H9 (cell line): ENCODE data around the gene WWC2. TPM values are rescaled to one million over a fixed set of nuclear protein-coding genes. Genes with fewer than 3 reads are reported as not detected.

Source experiments
- DNase-seq: peaks from one replicate; pipeline ENCODE4 v3.0.0-alpha.2; 2017
- H2AFZ ChIP-seq: one replicate; pipeline ENCODE4 v1.6.1; 2013; ENCODE audit warnings: mild to moderate bottlenecking, low read length, control low read depth, moderate library complexity
- H2AK5ac ChIP-seq: 2 replicates; pipeline ENCODE4 v1.6.1; 2013; ENCODE audit warnings: low read length, control low read depth, mixed read lengths; ENCODE audit not compliant: insufficient read length
- H2BK120ac ChIP-seq: one replicate; pipeline ENCODE4 v1.6.1; 2013; ENCODE audit warnings: low read depth, mild to moderate bottlenecking, low read length, control low read depth, inconsistent platforms; ENCODE audit not compliant: poor library complexity, severe bottlenecking
- H2BK12ac ChIP-seq: 2 replicates; pipeline ENCODE4 v1.6.1; 2013; ENCODE audit warnings: low read length, control low read depth, mixed read lengths, low read depth; ENCODE audit not compliant: insufficient read length
- H2BK15ac ChIP-seq: 2 replicates; pipeline ENCODE4 v1.6.1; 2013; ENCODE audit warnings: low read depth, low read length, control low read depth
- H2BK20ac ChIP-seq: one replicate; pipeline ENCODE4 v1.6.1; 2013; ENCODE audit warnings: low read depth, mild to moderate bottlenecking, low read length, control low read depth, inconsistent platforms; ENCODE audit not compliant: poor library complexity, severe bottlenecking
- H2BK5ac ChIP-seq: 2 replicates; pipeline ENCODE4 v1.6.1; 2013; ENCODE audit warnings: low read length, control low read depth, mixed read lengths; ENCODE audit not compliant: insufficient read length
- H3K14ac ChIP-seq: 2 replicates; pipeline ENCODE4 v1.6.1; 2013; ENCODE audit warnings: low read length, control low read depth; ENCODE audit not compliant: insufficient read depth
- H3K18ac ChIP-seq: 2 replicates; pipeline ENCODE4 v1.6.1; 2013; ENCODE audit warnings: low read depth, mild to moderate bottlenecking, mixed read lengths, low read length, control low read depth; ENCODE audit not compliant: insufficient read length
- H3K23ac ChIP-seq: 2 replicates; pipeline ENCODE4 v1.6.1; 2013; ENCODE audit warnings: low read length, control low read depth, mixed read lengths, low read depth; ENCODE audit not compliant: insufficient read length
- H3K23me2 ChIP-seq: 2 replicates; pipeline ENCODE4 v1.6.1; 2013; ENCODE audit warnings: low read depth, mild to moderate bottlenecking, mixed read lengths, low read length, control low read depth; ENCODE audit not compliant: insufficient read length, poor library complexity, severe bottlenecking
- H3K27ac ChIP-seq: 2 replicates; pipeline ENCODE4 v1.5.1; 2013; ENCODE audit warnings: low read length, control low read depth, mixed read lengths, low read depth; ENCODE audit not compliant: insufficient read length
- H3K27me3 ChIP-seq: 2 replicates; pipeline ENCODE4 v1.6.1; 2013; ENCODE audit warnings: low read length, control low read depth, inconsistent platforms; ENCODE audit not compliant: insufficient read depth
- H3K4ac ChIP-seq: 2 replicates; pipeline ENCODE4 v1.6.1; 2013; ENCODE audit warnings: low read depth, mild to moderate bottlenecking, control low read depth, inconsistent platforms, low read length, moderate library complexity
- H3K4me1 ChIP-seq: 2 replicates; pipeline ENCODE4 v1.6.1; 2013; ENCODE audit warnings: low read length, control low read depth, inconsistent platforms; ENCODE audit not compliant: insufficient read depth
- H3K4me2 ChIP-seq: 2 replicates; pipeline ENCODE4 v1.6.1; 2013; ENCODE audit warnings: low read length, control low read depth, mixed read lengths; ENCODE audit not compliant: insufficient read length, insufficient read depth
- H3K56ac ChIP-seq: 2 replicates; pipeline ENCODE4 v1.6.1; 2013; ENCODE audit warnings: low read depth, mild to moderate bottlenecking, mixed read lengths, low read length, control low read depth; ENCODE audit not compliant: insufficient read length
- H3K79me1 ChIP-seq: 2 replicates; pipeline ENCODE4 v1.6.1; 2013; ENCODE audit warnings: low read depth, mild to moderate bottlenecking, moderate library complexity, low read length, control low read depth, inconsistent platforms; ENCODE audit not compliant: insufficient read depth, poor library complexity, severe bottlenecking
- H3K79me2 ChIP-seq: 2 replicates; pipeline ENCODE4 v1.6.1; 2013; ENCODE audit warnings: low read length, control low read depth, inconsistent platforms; ENCODE audit not compliant: insufficient read depth
- H3K9ac ChIP-seq: 2 replicates; pipeline ENCODE4 v1.6.1; 2013; ENCODE audit warnings: low read length, control low read depth, mixed read lengths; ENCODE audit not compliant: insufficient read length; ENCODE audit errors: extremely low read depth
- H3K9me3 ChIP-seq: one replicate; pipeline ENCODE4 v1.6.1; 2013; ENCODE audit warnings: low read depth, low read length, inconsistent platforms; ENCODE audit not compliant: control insufficient read depth
- H3T11ph ChIP-seq: one replicate; pipeline ENCODE4 v1.6.1; 2013; ENCODE audit warnings: mild to moderate bottlenecking, low read length, control low read depth, inconsistent platforms
- H4K20me1 ChIP-seq: one replicate; pipeline ENCODE4 v1.6.1; 2013; ENCODE audit not compliant: control insufficient read depth, insufficient read length, insufficient read depth
- H4K5ac ChIP-seq: 2 replicates; pipeline ENCODE4 v1.6.1; 2013; ENCODE audit warnings: low read depth, mild to moderate bottlenecking, mixed read lengths, low read length, control low read depth; ENCODE audit not compliant: insufficient read length
- H4K8ac ChIP-seq: replicated peaks from 2 replicates; pipeline ENCODE4 v1.6.1; 2013; ENCODE audit warnings: low read length, control low read depth, mixed read lengths, low read depth; ENCODE audit not compliant: insufficient read length
- H4K91ac ChIP-seq: 2 replicates; pipeline ENCODE4 v1.6.1; 2013; ENCODE audit warnings: low read depth, mild to moderate bottlenecking, moderate library complexity, mixed read lengths, low read length, control low read depth; ENCODE audit not compliant: insufficient read length
- H3K27ac Mint-ChIP-seq, 3 experiments: 2 replicates in 2 of 3; 3 replicates in 1 of 3; pipeline ENCODE4 v1.8.0; 2020 to 2021; ENCODE audit warnings: mixed read lengths in 3 of 3, mild to moderate bottlenecking in 1 of 3, moderate library complexity in 1 of 3
- H3K27me3 Mint-ChIP-seq: 2 replicates; pipeline ENCODE4 v1.8.0; 2021; ENCODE audit warnings: low read depth, mild to moderate bottlenecking, moderate library complexity, mixed read lengths
- H3K36me3 Mint-ChIP-seq, 3 experiments: 2 replicates in 2 of 3; 3 replicates in 1 of 3; pipeline ENCODE4 v1.8.0; 2020 to 2021; ENCODE audit warnings: low read depth in 3 of 3, mixed read lengths in 3 of 3; ENCODE audit not compliant: insufficient read depth in 1 of 3
- H3K4me1 Mint-ChIP-seq, 2 experiments: 2 replicates each; pipeline ENCODE4 v1.8.0; 2020; ENCODE audit warnings: mixed read lengths in 2 of 2
- H3K4me3 Mint-ChIP-seq, 2 experiments: 2 replicates in 1 of 2; 3 replicates in 1 of 2; pipeline ENCODE4 v1.8.0; 2020 to 2021; ENCODE audit warnings: mild to moderate bottlenecking in 2 of 2, mixed read lengths in 2 of 2, moderate library complexity in 1 of 2
- H3K9me3 Mint-ChIP-seq, 2 experiments: 2 replicates in 1 of 2; 3 replicates in 1 of 2; pipeline ENCODE4 v1.8.0; 2020; ENCODE audit warnings: mild to moderate bottlenecking in 2 of 2, mixed read lengths in 2 of 2, moderate library complexity in 1 of 2
- WGBS: extraction: QIAGEN DNeasy Blood & Tissue Kit; methylation state at CpG from one replicate; pipeline ENCODE4 v1.1.7; 2013; ENCODE audit warnings: missing lambda C conversion rate, low lambda C conversion rate, mixed read lengths; ENCODE audit not compliant: insufficient read length; ENCODE audit errors: extremely low coverage; 5-methylcytosine and 5-hydroxymethylcytosine counted together
- total RNA-seq: library from RNA; stranded (reverse); gene quantifications from 2 replicates; pipeline ENCODE4 v1.2.1, GENCODE V29; 2021
- TF ChIP-seq, protein P1 (sequence below): fragments of 200-600 bp; sonication (generic); conservative IDR thresholded peaks from 3 replicates; pipeline ENCODE4 v1.8.0; 2021; ENCODE audit warnings: antibody characterized with exemption, mild to moderate bottlenecking

The WWC2 gene
- total RNA-seq, 1 experiment from 2014 or later = 106 TPM

- WGBS = no CpG with 5 or more reads among the region's 10 CpGs
- H4K91ac ChIP-seq = no peak overlapping the region
- H3K27me3 ChIP-seq = no peaks in the 10 kb centered on the region
- no peak overlapping the region for H3T11ph ChIP-seq
- H3K79me2 ChIP-seq = no peaks in the 10 kb centered on the region
- H2BK5ac ChIP-seq = no peak overlapping the region
- DNase-seq = no peak
- Mint-ChIP-seq H3K36me3 (peaks cover 8 to 22% (median 13%) of the 10 kb centered on the region in 3 experiments), H3K27ac (no peak overlapping the region), H3K4me3 (no peak overlapping the region), H3K4me1 (no peaks in the 10 kb centered on the region), H3K9me3 (peaks cover 17 to 22% of the 10 kb centered on the region in 2 experiments), H3K27me3 (peaks cover 3% of the 10 kb centered on the region)
- no peak overlapping the region for H3K4me2 ChIP-seq
- no peak overlapping the region for H2BK12ac ChIP-seq
- no peak overlapping the region for H3K9ac ChIP-seq
- no peak overlapping the region for H4K5ac ChIP-seq
- no peak overlapping the region for H4K8ac ChIP-seq
- no peak overlapping the region for H2AFZ ChIP-seq
- H3K27ac ChIP-seq = no peak overlapping the region
- no peak overlapping the region for H2BK15ac ChIP-seq
- H2AK5ac ChIP-seq = no peak overlapping the region
- H4K20me1 ChIP-seq = no peaks in the 10 kb centered on the region
- H3K79me1 ChIP-seq = no peaks in the 10 kb centered on the region
- no peaks in the 10 kb centered on the region for H3K23me2 ChIP-seq
- H3K4ac ChIP-seq = no peak overlapping the region
- no peak overlapping the region for H2BK120ac ChIP-seq
- no peak overlapping the region for H3K56ac ChIP-seq
- H3K23ac ChIP-seq = no peak overlapping the region
- no peak overlapping the region for H3K14ac ChIP-seq
- no peaks in the 10 kb centered on the region for H3K4me1 ChIP-seq
- H2BK20ac ChIP-seq = no peak overlapping the region
- no peak overlapping the region for H3K18ac ChIP-seq
- no peaks in the 10 kb centered on the region for H3K9me3 ChIP-seq
- TF ChIP-seq, protein P1, sequence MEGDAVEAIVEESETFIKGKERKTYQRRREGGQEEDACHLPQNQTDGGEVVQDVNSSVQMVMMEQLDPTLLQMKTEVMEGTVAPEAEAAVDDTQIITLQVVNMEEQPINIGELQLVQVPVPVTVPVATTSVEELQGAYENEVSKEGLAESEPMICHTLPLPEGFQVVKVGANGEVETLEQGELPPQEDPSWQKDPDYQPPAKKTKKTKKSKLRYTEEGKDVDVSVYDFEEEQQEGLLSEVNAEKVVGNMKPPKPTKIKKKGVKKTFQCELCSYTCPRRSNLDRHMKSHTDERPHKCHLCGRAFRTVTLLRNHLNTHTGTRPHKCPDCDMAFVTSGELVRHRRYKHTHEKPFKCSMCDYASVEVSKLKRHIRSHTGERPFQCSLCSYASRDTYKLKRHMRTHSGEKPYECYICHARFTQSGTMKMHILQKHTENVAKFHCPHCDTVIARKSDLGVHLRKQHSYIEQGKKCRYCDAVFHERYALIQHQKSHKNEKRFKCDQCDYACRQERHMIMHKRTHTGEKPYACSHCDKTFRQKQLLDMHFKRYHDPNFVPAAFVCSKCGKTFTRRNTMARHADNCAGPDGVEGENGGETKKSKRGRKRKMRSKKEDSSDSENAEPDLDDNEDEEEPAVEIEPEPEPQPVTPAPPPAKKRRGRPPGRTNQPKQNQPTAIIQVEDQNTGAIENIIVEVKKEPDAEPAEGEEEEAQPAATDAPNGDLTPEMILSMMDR = no peak
These were observed 231.1 kb downstream of the WWC2 start for GRCh38 chr4:183329954-183330742.
